Neutrophil (primary cell): Measurements from ENCODE around the gene ACTR1A.
"Not testable (repeated sequence)": the region's sequence is repeated elsewhere in the genome, so short reads cannot be mapped to it uniquely, and the experiment has no call there.

ENCODE experiments used
- H3K27ac ChIP-seq: fragments of 200-600 bp; sonication (generic); 2 replicates; pipeline ENCODE4 v1.5.1; 2016; ENCODE audit warnings: mild to moderate bottlenecking, moderate library complexity
- H3K27me3 ChIP-seq: fragments of 200-600 bp; sonication (generic); 2 replicates; pipeline ENCODE4 v1.6.0; 2016; ENCODE audit warnings: mild to moderate bottlenecking
- H3K36me3 ChIP-seq: fragments of 200-600 bp; sonication (generic); 2 replicates; pipeline ENCODE4 v1.5.1; 2017
- H3K4me1 ChIP-seq, 2 experiments: fragments of 200-600 bp in 1 of 2; sonication (generic) in 1 of 2; 1 replicate in 1 of 2; 2 replicates in 1 of 2; pipeline versions ENCODE4 v1.5.1 to v1.6.1; 2013 to 2016; ENCODE audit warnings: low read depth in 1 of 2, low read length in 1 of 2, mild to moderate bottlenecking in 1 of 2, moderate library complexity in 1 of 2; ENCODE audit not compliant: control insufficient read depth in 1 of 2, insufficient read depth in 1 of 2
- H3K4me3 ChIP-seq, 2 experiments: fragments of 200-600 bp in 1 of 2; sonication (generic) in 1 of 2; 1 replicate in 1 of 2; 2 replicates in 1 of 2; pipeline ENCODE4 v1.5.1; 2013 to 2016; ENCODE audit warnings: low read depth in 1 of 2, low read length in 1 of 2, mild to moderate bottlenecking in 1 of 2, moderate library complexity in 1 of 2
- H3K9me3 ChIP-seq: fragments of 200-600 bp; sonication (generic); 2 replicates; pipeline ENCODE4 v1.5.1; 2016
- CTCF ChIP-seq: fragments of 200-600 bp; sonication (generic); IDR thresholded peaks from 2 replicates; pipeline ENCODE4 v1.5.1; 2016; ENCODE audit warnings: antibody characterized with exemption

ACTR1A gene

DNA sequence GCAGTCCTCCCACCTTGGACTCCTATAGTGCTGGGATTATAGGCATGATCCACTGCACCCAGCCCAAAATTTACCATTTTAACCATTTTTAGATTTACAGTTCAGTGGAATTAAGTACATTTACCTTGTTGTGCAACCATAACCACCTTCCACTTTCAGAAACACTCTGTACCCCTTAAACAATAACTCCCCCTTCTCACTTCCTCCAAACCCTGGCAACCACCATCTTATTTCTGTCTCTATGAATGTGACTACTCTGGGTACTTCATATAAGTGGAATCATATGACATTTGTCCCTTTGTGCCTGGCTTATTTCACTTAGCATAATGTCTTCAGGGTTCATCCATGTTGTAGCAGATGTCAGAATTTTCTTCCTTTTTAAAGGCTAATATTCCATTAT is 34.9 kb upstream of the ACTR1A start:
- no peak for TF ChIP-seq CTCF
- no peaks in the 10 kb centered on the region for H3K36me3 ChIP-seq

DNA sequence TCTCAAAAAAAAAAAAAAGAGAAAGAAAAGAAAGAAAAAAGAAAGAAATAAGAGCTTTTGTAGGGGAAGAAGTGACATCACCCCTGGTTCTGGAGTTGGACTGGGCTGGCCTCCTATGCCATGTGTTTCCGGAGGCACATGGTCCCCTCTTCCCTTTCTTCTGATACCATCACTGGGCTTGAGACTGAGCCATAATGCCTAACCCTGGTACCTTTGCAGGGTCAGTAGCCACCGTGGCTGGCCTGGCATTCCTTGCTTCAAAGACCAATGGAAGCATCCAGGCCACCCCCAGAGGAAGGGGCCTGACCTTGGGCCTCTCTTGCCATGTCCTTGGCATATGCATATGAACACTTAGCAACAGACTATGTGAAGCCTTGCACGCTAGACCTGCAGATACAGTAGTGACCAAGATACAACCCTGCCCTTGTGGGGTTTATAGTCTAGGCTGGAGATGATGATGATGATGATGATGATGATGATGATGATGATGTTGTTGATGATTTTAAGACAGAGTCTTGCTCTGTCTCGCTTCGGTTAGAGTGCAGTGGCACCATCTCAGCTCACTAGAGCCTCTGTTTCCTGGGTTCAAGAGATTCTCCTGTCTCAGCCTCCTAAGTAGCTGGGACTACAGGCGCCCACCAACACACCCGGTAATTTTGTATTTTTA is 33.1 kb upstream of the ACTR1A start:
- H3K4me1 ChIP-seq = peaks cover 5 to 6% of the 10 kb centered on the region in 2 experiments
- no peak overlapping the region for H3K27ac ChIP-seq
- no peak overlapping the region for H3K4me3 ChIP-seq
- no peak for TF ChIP-seq CTCF
- no peaks in the 10 kb centered on the region for H3K36me3 ChIP-seq
- no peaks in the 10 kb centered on the region for H3K27me3 ChIP-seq
- no peaks in the 10 kb centered on the region for H3K9me3 ChIP-seq

More for the DNA sequence above, 34.9 kb upstream of the ACTR1A start:
- Histone ChIP-seq H3K4me1 (peaks cover 5 to 6% of the 10 kb centered on the region in 2 experiments), H3K27me3 (no peaks in the 10 kb centered on the region), H3K9me3 (no peaks in the 10 kb centered on the region), H3K4me3 (no peak overlapping the region), H3K27ac (no peak overlapping the region)

GRCh38 chr10:102534966-102535365 is 32.5 kb upstream of the ACTR1A start:
- H3K4me1 ChIP-seq, H3K36me3 ChIP-seq, H3K9me3 ChIP-seq, H3K27ac ChIP-seq, H3K27me3 ChIP-seq, H3K4me3 ChIP-seq: not testable (repeated sequence)

DNA sequence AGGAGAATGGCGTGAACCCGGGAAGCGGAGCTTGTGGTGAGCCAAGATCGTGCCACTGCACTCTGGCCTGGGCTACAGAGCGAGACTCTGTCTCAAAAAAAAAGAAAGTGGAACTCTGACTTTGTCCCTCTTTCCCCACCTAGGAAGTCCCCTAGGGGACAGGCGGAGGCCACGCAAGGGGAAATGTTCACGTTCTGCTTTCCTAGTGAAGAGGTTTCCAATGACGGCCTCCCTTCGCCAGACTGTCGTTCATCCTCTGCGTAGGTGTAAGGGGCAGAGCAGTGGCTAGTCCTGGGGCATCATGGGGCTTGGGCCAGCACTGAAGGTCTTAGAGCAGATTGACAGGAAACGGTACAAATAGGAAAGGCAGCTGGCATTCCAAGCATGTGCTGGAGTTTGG is 31.8 kb upstream of the ACTR1A start:
- no peak for TF ChIP-seq CTCF
- Histone ChIP-seq H3K27ac (no peak overlapping the region), H3K27me3 (no peaks in the 10 kb centered on the region), H3K9me3 (no peaks in the 10 kb centered on the region), H3K4me1 (peaks cover 5 to 6% of the 10 kb centered on the region in 2 experiments), H3K36me3 (no peaks in the 10 kb centered on the region), H3K4me3 (no peak overlapping the region)

- TF ChIP-seq CTCF = no peak
- Histone ChIP-seq H3K9me3 (no peaks in the 10 kb centered on the region), H3K4me3 (no peak overlapping the region), H3K27ac (no peak overlapping the region), H3K36me3 (no peaks in the 10 kb centered on the region), H3K27me3 (no peaks in the 10 kb centered on the region), H3K4me1 (no peaks in the 10 kb centered on the region)
Measured at GRCh38 chr10:102527546-102527945, 25.0 kb upstream of the ACTR1A start.

- H3K4me3 ChIP-seq = no peak overlapping the region
- H3K9me3 ChIP-seq = no peaks in the 10 kb centered on the region
- no peak overlapping the region for H3K27ac ChIP-seq
- no peaks in the 10 kb centered on the region for H3K4me1 ChIP-seq
- H3K36me3 ChIP-seq = no peaks in the 10 kb centered on the region
- H3K27me3 ChIP-seq = no peaks in the 10 kb centered on the region
- TF ChIP-seq CTCF = no peak
Measured at GRCh38 chr10:102524746-102525145, 22.2 kb upstream of the ACTR1A start.
